Prostate gland (tissue), 2 donors: Measurements from ENCODE around the gene SLC14A1.

Source experiments
- POLR2A ChIP-seq: fragments of 450-650 bp; IDR thresholded peaks from one replicate; pipeline ENCODE4 v1.6.1; 2016; ENCODE audit warnings: antibody characterized with exemption, mild to moderate bottlenecking
- TF ChIP-seq, protein P1 (sequence below), 4 experiments: fragments of 200-600 bp in 2 of 4; fragments of 450-650 bp in 2 of 4; sonication (generic) in 2 of 4; IDR thresholded peaks; 1 replicate in 3 of 4; 2 replicates in 1 of 4; pipeline ENCODE4 v1.5.1; 2016 to 2019; ENCODE audit warnings: antibody characterized with exemption in 4 of 4, mild to moderate bottlenecking in 2 of 4, moderate library complexity in 2 of 4

DNA sequence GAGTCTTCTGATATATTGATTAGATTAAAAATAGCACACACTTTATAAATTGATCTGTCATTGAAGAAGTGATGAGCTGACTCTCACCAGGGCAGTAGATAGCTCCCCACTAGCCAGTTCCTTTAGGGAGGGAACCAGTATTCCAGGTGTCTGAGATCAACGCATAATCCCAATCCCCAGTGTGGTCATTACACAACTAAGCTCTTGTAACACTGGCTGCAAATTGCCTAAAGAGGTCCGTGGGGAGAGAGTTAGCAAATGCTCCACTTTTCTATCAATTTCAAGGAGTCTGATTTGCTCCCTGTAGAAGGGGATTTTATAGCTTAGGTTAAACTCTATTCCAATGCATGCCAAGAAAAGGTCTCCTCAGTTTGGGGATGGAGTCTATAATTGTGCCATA, 7.7 kb downstream of the SLC14A1 start:
- TF ChIP-seq, protein P1, sequence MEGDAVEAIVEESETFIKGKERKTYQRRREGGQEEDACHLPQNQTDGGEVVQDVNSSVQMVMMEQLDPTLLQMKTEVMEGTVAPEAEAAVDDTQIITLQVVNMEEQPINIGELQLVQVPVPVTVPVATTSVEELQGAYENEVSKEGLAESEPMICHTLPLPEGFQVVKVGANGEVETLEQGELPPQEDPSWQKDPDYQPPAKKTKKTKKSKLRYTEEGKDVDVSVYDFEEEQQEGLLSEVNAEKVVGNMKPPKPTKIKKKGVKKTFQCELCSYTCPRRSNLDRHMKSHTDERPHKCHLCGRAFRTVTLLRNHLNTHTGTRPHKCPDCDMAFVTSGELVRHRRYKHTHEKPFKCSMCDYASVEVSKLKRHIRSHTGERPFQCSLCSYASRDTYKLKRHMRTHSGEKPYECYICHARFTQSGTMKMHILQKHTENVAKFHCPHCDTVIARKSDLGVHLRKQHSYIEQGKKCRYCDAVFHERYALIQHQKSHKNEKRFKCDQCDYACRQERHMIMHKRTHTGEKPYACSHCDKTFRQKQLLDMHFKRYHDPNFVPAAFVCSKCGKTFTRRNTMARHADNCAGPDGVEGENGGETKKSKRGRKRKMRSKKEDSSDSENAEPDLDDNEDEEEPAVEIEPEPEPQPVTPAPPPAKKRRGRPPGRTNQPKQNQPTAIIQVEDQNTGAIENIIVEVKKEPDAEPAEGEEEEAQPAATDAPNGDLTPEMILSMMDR (IDR thresholded peaks at IDR 0.05) = no peak
- TF ChIP-seq POLR2A = no peak
